Hepatocyte (in vitro differentiated cells): ENCODE measurements around the gene MRPS9. TPM values are rescaled to one million over a fixed set of nuclear protein-coding genes. Genes with fewer than 3 reads are reported as not detected.

Experiments
- polyA plus RNA-seq: library from polyadenylated mRNA; unstranded; fragments of >200 nt; fragmentation: Nextera tagmentation; extraction: Ambion mirVana; gene quantifications from 2 replicates; pipeline ENCODE4 v1.2.1, GENCODE V29; 2016
- total RNA-seq: library from RNA; depleted of rRNA; stranded (reverse); fragments of >200 nt; gene quantifications from 2 replicates; pipeline ENCODE4 v1.2.3, GENCODE V29; 2014

MRPS9 gene
- total and polyA plus RNA-seq, 2 experiments from 2014 or later: 30.8 to 35.0 TPM

Other genes with a start within 250 kb of the MRPS9 start
- not detected in 2 replicates for gene POU3F3, start 184.0 kb upstream of the MRPS9 start, total RNA-seq
- gene POU3F3, start 184.0 kb upstream of the MRPS9 start, polyA plus RNA-seq: not detected in 2 replicates
- not detected in 2 replicates for gene GPR45, start 203.7 kb downstream of the MRPS9 start, total RNA-seq
- gene GPR45, start 203.7 kb downstream of the MRPS9 start, polyA plus RNA-seq: 0.23 TPM in 1 of 2 replicates, not detected in the other